Fibroblast of gingiva (primary cell): ENCODE data around the gene RELT.

Experiments
- DNase-seq: peaks from one replicate; pipeline ENCODE4 v3.0.0-alpha.2; 2011; ENCODE audit warnings: low read depth

RELT gene

DNA sequence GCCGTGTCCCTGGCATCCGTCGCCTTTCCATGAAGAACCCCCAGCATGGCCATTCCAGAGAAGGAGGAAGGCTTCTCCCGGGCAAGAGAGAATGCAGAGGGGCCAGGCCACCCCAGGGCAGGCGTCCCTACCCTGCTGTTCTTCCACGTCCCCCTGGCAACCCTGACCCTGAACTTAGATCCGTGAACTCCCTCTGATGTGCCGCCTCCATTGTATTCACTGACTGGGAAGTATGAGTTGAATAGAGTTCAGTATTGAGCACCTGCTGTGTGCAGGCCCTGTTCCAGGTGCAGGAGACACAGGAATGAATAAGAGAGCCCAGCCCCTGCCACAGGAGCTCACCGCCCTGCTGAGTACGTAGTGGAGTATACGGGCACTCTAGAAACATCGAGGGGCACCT, 29.1 kb upstream of the RELT start:
- no peak for DNase-seq

DNA sequence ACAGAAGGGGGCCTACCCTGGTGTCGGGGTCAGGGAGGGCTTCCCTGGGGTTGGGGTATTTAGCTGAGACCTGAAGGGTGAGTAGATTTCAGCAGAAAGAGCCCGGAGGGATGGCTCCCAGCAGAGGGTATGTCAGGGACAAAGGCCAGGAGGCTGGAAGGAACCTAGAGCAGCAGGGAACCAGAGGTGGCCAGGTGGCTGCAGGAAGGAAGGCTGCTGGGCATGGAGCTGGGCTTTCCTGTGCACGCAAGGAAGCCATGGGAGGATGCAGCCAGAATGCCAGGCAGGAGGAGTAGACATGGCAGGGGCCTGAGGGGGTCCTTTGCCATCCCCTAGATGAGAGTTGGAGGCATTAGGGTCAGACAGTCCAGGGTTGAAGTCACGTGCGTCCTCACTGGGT, 27.4 kb upstream of the RELT start:
- DNase-seq, result no peak

DNA sequence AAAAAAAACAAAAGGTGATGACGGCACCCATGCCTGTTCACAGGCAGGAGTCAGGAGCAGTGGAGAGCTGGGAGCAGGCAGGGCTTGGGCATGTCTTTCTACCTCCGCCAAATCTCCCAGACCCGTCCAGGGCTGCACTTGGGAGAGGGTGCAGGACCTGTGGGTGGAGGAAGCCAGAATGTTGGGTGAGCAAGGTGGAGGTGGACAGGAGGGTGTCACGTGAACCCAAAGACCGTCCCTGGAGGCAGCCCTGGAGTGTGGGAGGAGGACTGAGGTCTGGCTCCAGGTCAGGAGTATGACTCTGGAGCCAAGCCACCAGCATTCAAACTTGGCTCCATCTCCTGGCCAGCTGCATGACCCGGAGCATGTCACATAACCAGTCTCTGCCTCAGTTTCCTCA, 26.6 kb upstream of the RELT start:
- no peak for DNase-seq

DNA sequence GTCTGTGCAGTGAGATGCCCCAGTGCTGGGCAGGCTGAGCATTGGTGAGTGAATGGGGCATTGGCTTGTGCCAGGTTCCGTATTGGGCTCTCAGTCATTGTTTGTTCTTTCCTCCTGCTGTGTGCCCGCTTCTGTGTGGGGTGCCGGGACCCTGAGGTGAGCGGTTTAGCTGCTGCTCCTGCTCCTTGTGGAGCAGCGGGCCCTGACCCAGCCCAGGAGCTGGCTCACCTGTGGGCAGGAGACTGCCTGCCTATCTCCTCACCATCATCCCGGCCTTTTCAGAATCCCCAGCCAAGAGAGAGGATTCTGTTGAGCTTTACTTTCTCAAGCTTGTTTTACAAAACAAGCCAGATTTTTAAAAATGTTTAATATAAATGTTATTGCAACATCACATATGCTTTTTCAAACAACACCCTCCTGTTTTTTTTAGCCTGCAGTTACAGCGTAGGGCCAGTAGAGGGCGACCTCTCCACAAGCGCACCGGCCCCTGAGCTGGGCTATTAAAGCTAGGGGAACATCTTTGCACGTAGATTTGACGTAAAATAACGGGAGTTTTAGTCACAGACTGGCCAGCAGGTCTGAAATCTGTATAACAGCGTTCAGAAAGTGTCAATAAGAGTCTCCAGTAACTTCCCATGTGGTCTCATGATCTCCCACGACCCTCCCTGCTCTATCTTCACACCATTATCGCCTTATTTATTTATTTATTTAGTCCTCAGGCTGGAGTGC, 25.1 kb upstream of the RELT start:
- DNase-seq, result peak; percentile 76

DNA sequence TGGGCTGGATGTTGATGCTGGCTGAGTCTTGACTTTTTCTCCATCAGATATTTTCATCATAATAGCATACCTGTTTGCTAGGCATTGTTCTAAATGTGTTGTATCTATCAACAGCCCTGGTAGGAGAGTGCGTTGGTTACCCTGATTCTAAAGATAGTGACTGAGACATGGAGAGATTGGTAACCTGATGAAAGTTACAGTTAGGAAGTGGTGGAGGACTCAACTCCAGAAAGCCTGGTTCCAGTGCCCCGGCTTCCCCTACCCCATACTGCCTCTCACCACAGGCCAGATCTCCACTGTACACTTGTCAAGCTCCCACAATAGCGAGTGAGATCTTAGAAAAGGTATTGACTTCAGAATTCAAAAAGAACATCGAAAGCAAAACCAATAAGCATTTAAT, 22.8 kb upstream of the RELT start:
- no peak for DNase-seq

DNA sequence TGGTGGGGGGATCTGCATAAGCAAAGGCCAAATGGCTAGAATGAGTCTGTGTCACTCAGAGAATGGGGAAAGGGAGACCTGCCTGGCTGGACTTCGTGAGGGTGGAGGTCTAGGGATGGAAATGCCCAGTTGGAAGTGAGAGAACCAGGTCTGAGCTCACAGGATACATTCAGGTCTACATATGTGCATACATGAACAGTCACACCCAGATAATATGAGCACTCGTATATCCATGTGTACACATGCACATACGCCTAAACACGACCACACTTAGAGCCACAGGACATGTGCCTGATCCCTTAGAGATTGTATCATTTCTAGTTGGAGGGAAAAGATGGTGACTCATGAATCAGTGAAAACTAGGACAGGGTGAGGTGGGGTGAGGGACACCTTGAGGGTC, 21.1 kb upstream of the RELT start:
- no peak for DNase-seq

DNA sequence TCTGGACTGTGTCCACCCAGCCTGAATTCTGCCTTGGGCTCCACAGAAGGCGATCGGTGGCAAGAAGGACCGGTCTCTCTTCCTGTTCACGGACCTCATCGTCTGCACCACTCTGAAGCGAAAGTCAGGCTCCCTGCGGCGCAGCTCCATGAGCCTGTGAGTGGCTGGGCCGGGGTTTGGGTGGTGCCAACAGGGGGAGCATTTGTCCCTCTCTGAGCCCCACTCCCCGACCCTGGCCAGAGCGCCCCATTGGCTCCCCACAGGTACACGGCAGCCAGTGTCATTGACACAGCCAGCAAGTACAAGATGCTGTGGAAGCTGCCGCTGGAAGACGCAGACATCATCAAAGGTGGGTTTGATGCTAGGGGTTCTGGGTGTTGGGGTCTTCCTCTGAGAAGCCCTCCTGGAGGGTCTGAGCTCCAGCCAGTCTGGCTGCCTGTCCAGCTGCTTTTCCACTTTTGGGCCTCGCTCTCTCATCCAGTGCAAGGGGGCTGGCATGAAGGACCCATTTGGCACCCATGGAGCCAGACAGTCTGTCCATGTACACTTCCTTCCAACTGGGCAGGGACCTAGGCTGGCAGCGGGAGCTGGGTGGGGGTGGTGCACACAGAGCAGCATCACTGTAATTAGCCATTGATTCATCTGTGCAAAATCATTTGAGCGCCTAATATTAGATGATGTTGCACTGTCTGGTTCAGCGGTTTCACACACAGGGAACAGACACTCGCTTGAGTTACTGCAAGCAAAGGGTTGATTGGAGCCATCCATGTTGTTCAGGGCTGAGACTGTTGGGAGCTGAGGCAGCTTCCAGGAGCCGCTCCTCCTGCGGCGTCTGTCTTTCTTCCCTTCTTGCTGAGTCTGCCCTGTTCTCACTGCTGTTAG, 19.0 kb upstream of the RELT start:
- DNase-seq, result no peak

DNA sequence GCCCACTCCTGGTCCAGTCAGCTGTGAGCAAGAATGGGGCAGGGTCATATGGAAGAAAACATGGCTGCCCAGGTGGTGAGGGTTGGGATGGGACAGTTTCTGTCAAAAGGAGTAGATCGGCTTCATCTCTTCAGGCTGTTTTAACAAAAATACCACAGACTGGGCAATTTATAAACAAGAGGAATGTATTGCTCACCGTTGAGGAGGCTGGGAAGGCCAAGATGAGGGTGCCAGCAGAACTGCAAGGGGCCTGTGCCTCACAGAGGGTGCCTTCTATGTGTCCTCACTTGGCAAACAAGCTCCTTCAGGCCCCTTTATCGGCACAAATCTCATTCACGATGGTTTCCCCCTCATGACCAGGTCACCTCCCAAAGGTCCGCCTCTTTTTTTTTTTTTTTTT, 18.1 kb upstream of the RELT start:
- no peak for DNase-seq

DNA sequence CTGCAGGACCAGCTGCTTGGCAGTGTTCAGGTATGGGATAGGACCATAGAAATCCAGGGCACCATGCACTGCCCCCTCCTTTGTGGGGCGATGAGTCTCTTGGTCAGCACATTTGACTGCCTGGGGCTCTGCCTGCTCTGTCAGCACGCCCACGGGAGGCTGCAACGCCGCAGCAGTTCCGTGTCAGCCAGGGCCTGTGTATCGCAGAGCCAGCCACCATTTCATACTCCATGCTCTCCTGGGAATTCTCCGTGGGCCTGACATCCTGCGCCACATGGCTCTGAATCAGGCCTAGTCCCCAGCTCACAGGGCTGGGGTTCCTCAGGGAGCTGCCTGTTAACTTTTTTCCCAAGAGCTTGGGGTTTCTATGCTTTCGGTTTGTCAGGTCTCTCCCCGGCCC, 16.9 kb upstream of the RELT start:
- DNase-seq, result peak; percentile 74

DNA sequence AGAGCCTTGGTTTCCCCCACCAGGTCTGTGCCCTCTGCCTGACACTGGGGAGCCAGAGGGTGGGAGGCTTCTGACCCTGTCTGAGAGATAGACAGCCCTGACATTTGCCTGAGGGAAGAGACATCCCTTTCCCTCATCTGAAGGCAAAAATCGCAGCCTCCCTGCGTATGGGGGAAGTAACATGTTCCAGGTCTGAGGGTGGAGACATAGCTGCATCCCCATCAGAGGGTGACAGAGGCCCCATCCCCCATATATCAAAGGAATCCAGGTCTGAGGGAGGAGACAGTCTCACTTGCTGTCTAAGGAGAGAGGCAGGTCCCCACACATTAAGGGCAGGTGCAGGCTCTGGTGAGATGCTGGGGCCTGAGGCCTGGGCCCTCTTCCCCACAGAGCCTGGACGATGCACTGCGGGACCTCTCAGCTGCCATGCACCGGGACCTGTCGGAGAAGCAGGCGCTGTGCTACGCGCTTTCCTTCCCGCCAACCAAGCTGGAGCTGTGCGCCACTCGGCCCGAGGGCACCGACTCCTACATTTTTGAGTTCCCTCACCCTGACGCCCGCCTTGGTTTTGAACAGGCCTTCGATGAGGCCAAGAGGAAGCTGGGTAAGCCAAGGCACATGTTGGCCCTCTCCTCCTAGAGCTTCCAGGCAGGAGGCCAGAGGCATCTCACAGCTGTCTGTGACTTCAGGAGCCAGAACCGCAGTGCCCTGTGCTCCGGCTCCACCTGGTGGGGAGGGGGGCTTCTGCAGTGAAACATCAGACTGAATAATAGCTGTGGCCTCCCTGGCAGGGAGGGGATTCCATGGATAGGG, 16.1 kb upstream of the RELT start:
- DNase-seq, result peak; percentile 24

DNA sequence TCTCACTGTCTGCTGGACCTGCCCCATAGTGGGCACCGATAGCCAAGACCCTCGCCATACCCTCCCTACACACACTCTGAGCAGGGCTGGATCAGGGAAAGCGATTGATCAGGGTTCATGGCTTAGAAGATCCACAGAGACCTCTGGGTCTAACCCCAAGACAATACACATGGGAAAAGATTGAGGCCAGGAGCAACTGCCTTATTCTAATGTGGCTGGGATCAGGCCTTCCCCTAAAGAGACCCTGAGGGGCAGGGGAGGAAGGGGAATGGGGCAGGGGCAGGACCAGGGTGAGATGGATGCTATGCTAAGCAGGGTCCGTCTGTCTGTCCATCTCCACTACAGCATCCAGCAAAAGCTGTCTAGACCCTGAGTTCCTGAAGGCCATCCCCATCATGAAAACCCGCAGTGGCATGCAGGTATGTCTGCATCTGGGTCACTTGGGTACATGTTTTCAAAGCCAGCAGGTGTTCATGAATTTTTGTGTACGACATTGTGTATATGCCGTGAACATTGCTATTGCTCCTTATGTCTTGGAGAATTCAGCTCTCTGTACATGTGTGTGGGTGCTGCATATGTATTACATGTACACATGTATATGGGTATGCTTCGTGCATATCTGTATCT, 15.3 kb upstream of the RELT start:
- DNase-seq, result no peak

DNA sequence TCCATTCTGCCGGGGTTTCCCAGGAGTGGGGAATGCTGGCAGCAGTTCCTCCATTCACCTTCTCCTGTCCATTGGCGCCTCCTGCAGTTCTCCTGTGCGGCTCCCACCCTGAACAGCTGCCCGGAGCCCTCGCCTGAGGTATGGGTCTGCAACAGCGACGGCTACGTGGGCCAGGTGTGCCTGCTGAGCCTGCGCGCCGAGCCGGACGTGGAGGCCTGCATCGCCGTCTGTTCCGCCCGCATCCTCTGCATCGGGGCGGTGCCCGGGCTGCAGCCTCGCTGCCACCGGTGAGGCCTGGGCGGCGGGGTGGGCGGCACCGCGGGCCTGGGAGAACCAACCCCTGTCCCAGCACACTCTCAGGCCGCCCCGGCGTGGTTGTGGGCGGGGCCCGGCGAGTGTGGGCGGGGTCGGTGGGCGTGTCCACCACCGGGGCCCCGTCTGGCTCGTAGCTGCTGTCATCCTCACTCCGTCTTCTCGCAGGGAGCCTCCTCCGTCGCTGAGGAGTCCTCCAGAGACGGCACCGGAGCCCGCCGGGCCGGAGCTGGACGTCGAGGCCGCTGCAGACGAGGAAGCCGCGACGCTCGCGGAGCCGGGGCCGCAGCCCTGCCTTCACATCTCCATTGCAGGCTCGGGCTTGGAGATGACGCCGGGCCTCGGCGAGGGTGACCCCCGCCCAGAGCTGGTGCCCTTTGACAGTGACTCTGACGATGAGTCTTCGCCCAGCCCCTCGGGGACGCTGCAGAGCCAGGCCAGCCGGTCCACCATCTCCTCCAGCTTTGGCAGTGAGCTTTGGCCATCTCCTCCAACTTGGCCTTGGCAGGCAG, 14.0 kb upstream of the RELT start:
- DNase-seq, result no peak

DNA sequence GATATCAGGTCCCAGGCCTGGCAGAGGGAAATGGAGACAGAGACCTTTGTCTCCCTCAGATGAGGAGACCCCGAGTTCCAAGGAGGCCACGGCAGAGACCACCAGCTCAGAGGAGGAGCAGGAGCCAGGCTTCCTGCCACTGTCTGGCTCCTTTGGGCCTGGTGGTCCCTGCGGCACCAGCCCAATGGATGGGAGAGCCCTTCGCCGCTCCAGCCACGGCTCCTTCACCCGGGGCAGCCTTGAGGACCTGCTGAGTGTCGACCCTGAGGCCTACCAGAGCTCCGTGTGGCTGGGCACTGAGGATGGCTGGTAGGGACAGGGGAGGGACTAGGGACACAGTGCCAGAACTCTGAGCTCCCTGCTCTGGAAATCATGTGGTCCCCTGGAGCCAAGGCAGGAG, 13.1 kb upstream of the RELT start:
- DNase-seq, result no peak

DNA sequence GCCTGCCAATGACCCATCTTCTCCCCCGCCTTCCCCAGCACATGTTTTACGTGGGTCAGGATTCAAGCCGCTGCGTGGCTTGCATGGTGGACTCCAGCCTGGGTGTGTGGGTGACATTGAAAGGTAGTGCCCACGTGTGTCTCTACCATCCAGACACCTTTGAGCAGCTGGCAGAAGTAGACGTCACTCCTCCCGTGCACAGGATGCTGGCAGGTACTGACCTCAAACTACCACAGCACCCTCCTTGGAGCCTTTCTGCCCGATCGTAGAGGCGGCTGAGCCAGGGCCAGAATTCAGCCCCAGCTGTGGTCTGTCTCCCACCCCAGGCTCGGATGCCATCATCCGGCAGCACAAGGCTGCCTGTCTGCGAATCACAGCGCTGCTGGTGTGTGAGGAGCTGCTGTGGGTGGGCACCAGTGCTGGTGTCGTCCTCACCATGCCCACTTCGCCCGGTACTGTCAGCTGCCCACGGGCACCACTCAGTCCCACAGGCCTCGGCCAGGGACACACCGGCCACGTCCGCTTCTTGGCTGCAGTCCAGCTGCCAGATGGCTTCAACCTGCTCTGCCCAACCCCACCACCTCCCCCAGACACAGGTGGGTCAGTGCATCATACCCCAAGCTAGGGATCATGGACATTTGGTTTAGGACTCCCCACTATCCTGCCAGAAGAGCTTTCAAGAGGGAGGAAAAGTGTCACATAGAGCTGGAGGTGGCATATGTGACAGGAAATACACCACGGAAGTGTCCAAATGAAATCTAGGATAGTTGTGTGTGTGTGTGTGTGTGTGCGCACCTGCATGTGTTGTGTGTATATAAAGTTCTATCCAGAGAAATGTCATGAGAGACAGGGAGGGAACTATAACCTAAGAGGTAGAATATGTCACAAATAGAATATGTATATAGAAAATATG, 10.6 kb upstream of the RELT start:
- DNase-seq, result no peak

DNA sequence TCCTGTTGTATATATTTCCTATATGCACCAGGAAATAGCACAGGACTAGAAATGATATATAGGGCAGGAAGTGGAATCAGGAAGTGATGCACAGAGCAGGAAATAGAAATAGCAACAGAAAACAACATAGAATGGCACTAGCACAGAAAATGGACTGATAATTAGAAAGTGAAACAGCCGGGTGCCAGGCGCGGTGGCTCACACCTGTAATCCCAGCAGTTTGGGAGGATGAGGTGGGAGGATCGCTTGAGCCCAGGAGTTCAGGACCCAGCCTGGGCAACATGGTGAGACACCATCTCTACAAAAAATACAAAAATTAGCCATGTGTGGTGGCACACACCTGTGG, 10.0 kb upstream of the RELT start:
- no peak for DNase-seq

DNA sequence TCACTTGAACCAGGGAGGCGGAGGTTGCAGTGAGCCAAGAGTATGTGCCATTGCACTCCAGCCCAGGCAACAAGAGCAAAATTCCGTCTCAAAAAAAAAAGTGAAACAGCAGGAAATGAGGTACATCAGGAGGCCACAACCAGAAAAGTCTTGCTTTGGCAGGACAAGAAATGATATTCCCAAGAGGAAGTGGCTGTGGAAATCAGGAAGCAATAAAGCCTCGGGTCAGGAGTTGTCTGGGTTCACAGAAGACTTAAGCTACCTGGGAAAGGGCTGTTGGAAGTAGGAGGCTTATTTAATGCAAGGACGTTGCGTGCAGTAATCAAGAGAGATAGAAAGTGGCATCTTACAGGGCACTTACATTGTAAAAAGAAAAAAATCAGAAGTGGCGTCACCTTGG, 9.2 kb upstream of the RELT start:
- no peak for DNase-seq

DNA sequence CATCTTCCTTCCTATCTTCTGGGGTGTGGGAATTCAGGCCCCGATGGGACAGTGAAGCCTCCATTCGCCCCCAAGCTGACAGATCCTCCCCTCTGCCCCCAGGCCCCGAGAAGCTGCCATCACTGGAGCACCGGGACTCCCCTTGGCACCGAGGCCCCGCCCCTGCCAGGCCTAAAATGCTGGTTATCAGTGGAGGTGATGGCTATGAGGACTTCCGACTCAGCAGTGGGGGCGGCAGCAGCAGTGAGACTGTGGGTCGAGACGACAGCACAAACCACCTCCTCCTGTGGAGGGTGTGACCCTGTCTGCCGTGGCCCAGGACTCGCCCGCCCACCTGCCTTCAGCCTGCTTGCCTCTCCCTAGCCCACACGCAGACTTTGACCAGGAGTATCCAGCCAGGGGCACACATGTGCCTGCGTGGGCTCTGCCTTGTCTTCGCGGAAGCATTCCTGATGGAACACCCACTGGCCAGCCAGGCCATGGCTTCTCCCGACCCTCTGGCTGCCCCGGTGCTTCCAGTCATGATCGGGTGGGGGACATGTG, 8.6 kb upstream of the RELT start:
- DNase-seq, result no peak

DNA sequence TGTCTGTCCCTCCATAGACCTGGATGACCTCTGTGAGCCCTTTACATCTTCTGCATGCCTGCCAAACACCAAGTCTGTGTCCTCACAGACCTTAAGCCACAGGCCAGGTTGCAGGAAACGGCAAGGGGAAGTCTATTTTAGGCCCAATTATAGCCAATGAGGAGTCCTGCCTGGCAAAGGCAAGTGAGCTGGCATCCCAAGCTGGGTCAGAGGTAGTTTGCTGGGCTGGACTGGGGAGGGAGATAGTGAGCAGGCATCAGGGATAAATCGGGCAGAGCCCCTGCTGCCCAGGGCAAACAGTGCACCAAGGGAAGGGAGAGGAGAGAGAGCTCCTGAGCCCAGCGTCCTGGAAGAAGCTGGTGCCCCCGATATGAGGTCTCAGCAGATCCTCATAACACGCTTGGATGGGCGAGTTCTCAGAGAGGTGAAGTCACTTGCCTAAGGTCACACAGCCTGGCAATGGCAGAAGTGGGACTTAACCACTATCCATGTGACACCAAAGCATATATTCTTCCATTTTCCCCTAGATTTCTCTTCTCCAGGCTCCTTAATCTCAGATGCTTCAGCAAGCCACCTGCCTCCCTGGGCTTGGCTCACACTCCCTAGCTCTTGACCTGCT, 3.7 kb upstream of the RELT start:
- DNase-seq, result no peak

DNA sequence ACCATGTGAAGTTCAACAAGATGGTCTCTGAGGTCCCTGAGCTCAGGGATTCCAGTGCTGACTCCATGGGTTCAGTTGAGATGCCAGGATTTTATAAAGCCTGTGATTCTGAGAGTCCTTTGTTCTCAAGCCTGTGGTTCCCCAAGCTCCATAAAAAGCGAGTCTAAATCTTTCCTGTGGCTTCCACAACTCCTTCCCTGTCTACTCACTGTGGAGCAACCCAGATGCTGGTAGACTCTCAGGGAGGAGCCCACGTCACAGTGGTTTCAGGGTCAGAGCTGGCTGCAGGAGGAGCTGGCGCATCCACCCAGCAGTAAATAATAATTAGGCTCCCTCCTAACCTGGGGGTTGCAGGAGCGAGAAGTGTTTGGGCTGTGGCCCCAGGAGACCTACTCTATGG, 2.0 kb upstream of the RELT start:
- no peak for DNase-seq

DNA sequence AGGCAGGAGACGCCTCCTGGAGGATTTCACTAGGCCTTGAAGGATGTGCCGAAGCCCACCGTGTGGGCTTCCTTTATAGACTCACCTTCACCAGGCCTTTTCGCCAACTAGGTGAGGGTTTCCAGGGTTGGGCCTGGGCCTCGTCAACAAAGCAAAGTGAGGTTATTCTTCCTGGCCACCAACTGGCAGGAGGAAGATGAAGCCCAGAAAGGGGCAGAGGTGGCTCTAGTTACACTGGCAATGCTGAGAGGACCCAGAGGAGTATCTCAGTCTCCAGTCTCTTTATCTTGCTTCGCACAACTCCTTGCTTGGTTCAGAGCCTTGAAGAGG, 404 bp upstream of the RELT start:
- DNase-seq, result no peak
